ENCODE data around the gene NPAS3. TPM values are rescaled to one million over a fixed set of nuclear protein-coding genes. Genes with fewer than 3 reads are reported as not detected.

The NPAS3 gene
- total RNA-seq, 2 donors from 2014 or later, result 2.4 TPM

GRCh38 chr14:33691907-33692306 lies 753.2 kb downstream of the NPAS3 start:
- ATAC-seq (peak in 1 of 2 donors; percentile 40), DNase-seq (no peak)
- intact Hi-C loops (cut with DNase I), result no loop called here

GRCh38 chr14:33692762-33693161 lies 754.1 kb downstream of the NPAS3 start:
- DNase-seq, result no peak
- intact Hi-C loops (cut with DNase I), result no loop called here
- ATAC-seq, result peak in 1 of 2 donors; percentile 87

GRCh38 chr14:33693237-33693636 lies 754.6 kb downstream of the NPAS3 start:
- intact Hi-C loops (cut with DNase I), result no loop called here
- DNase-seq, result no peak
- no peak for ATAC-seq

GRCh38 chr14:33696165-33696564 lies 757.5 kb downstream of the NPAS3 start:
- intact Hi-C loops (cut with DNase I), result no loop called here
- ATAC-seq (no peak), DNase-seq (no peak)

- no peak for DNase-seq
- ATAC-seq, result no peak
- intact Hi-C loops (cut with DNase I), result no loop called here
These were observed 760.8 kb downstream of the NPAS3 start for GRCh38 chr14:33699300-33699983.

- DNase-seq (no peak), ATAC-seq (no peak)
- intact Hi-C loops (cut with DNase I), result no loop called here
These were observed 761.4 kb downstream of the NPAS3 start for GRCh38 chr14:33700052-33700451.

- no peak for ATAC-seq
- DNase-seq, result no peak
- intact Hi-C loops (cut with DNase I), result no loop called here
These were observed 763.6 kb downstream of the NPAS3 start for GRCh38 chr14:33702293-33702692.

- intact Hi-C loops (cut with DNase I), result no loop called here
- ATAC-seq (no peak), DNase-seq (no peak)
These were observed 765.8 kb downstream of the NPAS3 start for GRCh38 chr14:33704481-33704880.

GRCh38 chr14:33705490-33705889 lies 766.8 kb downstream of the NPAS3 start:
- no peak for ATAC-seq
- intact Hi-C loops (cut with DNase I), result no loop called here
- DNase-seq, result no peak

GRCh38 chr14:33707716-33708115 lies 769.0 kb downstream of the NPAS3 start:
- DNase-seq (no peak), ATAC-seq (no peak)
- intact Hi-C loops (cut with DNase I), result no loop called here

- ATAC-seq, result no peak
- DNase-seq, result no peak
- intact Hi-C loops (cut with DNase I), result no loop called here
These were observed 770.6 kb downstream of the NPAS3 start for GRCh38 chr14:33709283-33709682.

- intact Hi-C loops (cut with DNase I), result no loop called here
- no peak for ATAC-seq
These were observed 771.0 kb downstream of the NPAS3 start for GRCh38 chr14:33709711-33710110.

GRCh38 chr14:33710273-33710672 lies 771.6 kb downstream of the NPAS3 start:
- ATAC-seq (no peak), DNase-seq (no peak)
- intact Hi-C loops (cut with DNase I), result no loop called here

More at GRCh38 chr14:33709711-33710110, 771.0 kb downstream of the NPAS3 start:
- DNase-seq, result no peak

- no peak for ATAC-seq
These were observed 772.5 kb downstream of the NPAS3 start for GRCh38 chr14:33711194-33711593.

GRCh38 chr14:33711811-33712216 lies 773.1 kb downstream of the NPAS3 start:
- ATAC-seq, result no peak
- intact Hi-C loops (cut with DNase I), result no loop called here

More at GRCh38 chr14:33711194-33711593, 772.5 kb downstream of the NPAS3 start:
- no peak for DNase-seq
- intact Hi-C loops (cut with DNase I), result no loop called here

GRCh38 chr14:33714527-33715226 lies 776.0 kb downstream of the NPAS3 start:
- intact Hi-C loops (cut with DNase I), result no loop called here
- DNase-seq, result no peak
- no peak for ATAC-seq

More at GRCh38 chr14:33711811-33712216, 773.1 kb downstream of the NPAS3 start:
- no peak for DNase-seq

- intact Hi-C loops (cut with DNase I), result no loop called here
- ATAC-seq (no peak), DNase-seq (no peak)
These were observed 776.5 kb downstream of the NPAS3 start for GRCh38 chr14:33715227-33715528.

GRCh38 chr14:33716921-33717320 lies 778.2 kb downstream of the NPAS3 start:
- ATAC-seq (no peak), DNase-seq (no peak)
- intact Hi-C loops (cut with DNase I), result no loop called here

- no peak for ATAC-seq
- intact Hi-C loops (cut with DNase I), result no loop called here
These were observed 779.2 kb downstream of the NPAS3 start for GRCh38 chr14:33717866-33718265.

GRCh38 chr14:33720284-33720787 lies 781.7 kb downstream of the NPAS3 start:
- ATAC-seq (no peak), DNase-seq (no peak)
- intact Hi-C loops (cut with DNase I), result no loop called here

More at GRCh38 chr14:33717866-33718265, 779.2 kb downstream of the NPAS3 start:
- DNase-seq, result no peak

GRCh38 chr14:33726685-33727084 lies 788.0 kb downstream of the NPAS3 start:
- no peak for ATAC-seq
- intact Hi-C loops (cut with DNase I), result no loop called here
- DNase-seq, result no peak

All from left cardiac atrium (tissue), 4 donors.